Osteocyte (in vitro differentiated cells): ENCODE data around the gene SEMA6B. TPM values are rescaled to one million over a fixed set of nuclear protein-coding genes. Genes with fewer than 3 reads are reported as not detected.

Experiments
- DNase-seq: peaks from one replicate; pipeline ENCODE4 v3.0.0; 2021; ENCODE audit warnings: mixed read lengths; ENCODE audit not compliant: unreplicated experiment; ENCODE audit errors: extremely low spot score
- H3K27ac Mint-ChIP-seq: one replicate; pipeline ENCODE4 v1.8.0; 2021; ENCODE audit warnings: mild to moderate bottlenecking, mixed read lengths; ENCODE audit not compliant: unreplicated experiment
- H3K27me3 Mint-ChIP-seq: one replicate; pipeline ENCODE4 v1.8.0; 2021; ENCODE audit warnings: mixed read lengths; ENCODE audit not compliant: unreplicated experiment
- H3K36me3 Mint-ChIP-seq: one replicate; pipeline ENCODE4 v1.8.0; 2021; ENCODE audit warnings: mixed read lengths; ENCODE audit not compliant: unreplicated experiment
- H3K4me1 Mint-ChIP-seq: one replicate; pipeline ENCODE4 v1.8.0; 2021; ENCODE audit warnings: mixed read lengths; ENCODE audit not compliant: unreplicated experiment
- H3K4me3 Mint-ChIP-seq: one replicate; pipeline ENCODE4 v1.8.0; 2021; ENCODE audit warnings: mild to moderate bottlenecking, moderate library complexity, mixed read lengths; ENCODE audit not compliant: unreplicated experiment
- H3K9me3 Mint-ChIP-seq: one replicate; pipeline ENCODE4 v1.8.0; 2021; ENCODE audit warnings: mixed read lengths; ENCODE audit not compliant: unreplicated experiment
- CTCF ChIP-seq: fragments of 200-600 bp; sonication (generic); IDR thresholded peaks from 2 replicates; pipeline ENCODE4 v1.5.0; 2021; ENCODE audit warnings: antibody characterized with exemption, mild to moderate bottlenecking, moderate library complexity
- total RNA-seq: library from RNA; stranded (reverse); gene quantifications from 2 replicates; pipeline ENCODE4 v1.2.1, GENCODE V29; 2021

Gene SEMA6B
- total RNA-seq, 1 donor from 2014 or later: 6.2 TPM

GRCh38 chr19:4602915-4603314 lies 43.4 kb upstream of the SEMA6B start:
- Mint-ChIP-seq H3K27ac (no peak overlapping the region), H3K9me3 (no peaks in the 10 kb centered on the region), H3K4me1 (peaks cover 3% of the 10 kb centered on the region), H3K4me3 (no peak overlapping the region), H3K36me3 (no peaks in the 10 kb centered on the region), H3K27me3 (peaks cover 10% of the 10 kb centered on the region)
- TF ChIP-seq CTCF: no peak
- DNase-seq: no peak

DNA sequence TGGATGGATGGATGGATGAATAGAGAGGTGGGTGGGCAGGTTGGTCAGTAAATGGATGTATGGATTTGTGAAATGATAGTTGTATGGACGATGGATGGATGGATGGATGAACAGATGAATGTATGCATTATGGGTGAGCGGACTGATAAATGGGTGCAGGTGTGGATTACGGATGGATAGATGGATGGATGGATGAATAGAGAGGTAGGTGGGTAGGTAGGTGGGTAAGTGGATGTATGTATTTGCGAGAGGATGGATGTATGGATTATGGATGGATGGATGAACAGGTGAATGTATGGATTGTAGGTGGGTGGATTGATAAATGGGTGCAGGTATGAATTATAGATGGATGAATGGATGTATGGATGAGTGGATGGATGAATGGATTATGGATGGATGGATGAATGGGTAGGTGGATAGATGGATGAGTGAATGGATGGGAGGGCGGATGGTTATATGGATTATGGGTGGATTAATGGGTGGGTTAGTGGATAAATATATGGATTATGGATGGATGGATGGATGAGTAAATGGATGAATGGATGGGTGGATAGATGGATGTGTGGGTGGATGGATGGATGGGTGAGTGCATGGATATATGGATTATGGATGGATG lies 42.8 kb upstream of the SEMA6B start:
- no peak for TF ChIP-seq CTCF
- Mint-ChIP-seq H3K9me3 (no peaks in the 10 kb centered on the region), H3K27ac (no peak overlapping the region), H3K36me3 (no peaks in the 10 kb centered on the region), H3K4me1 (peaks cover 4% of the 10 kb centered on the region), H3K4me3 (no peak overlapping the region), H3K27me3 (peaks cover 12% of the 10 kb centered on the region)
- no peak for DNase-seq

- no peak overlapping the region for H3K27ac Mint-ChIP-seq
- H3K9me3 Mint-ChIP-seq: no peaks in the 10 kb centered on the region
- no peaks in the 10 kb centered on the region for H3K36me3 Mint-ChIP-seq
- no peak for DNase-seq
- H3K4me3 Mint-ChIP-seq: no peak overlapping the region
- peaks cover 15% of the 10 kb centered on the region for H3K27me3 Mint-ChIP-seq
- H3K4me1 Mint-ChIP-seq: peaks cover 5% of the 10 kb centered on the region
- TF ChIP-seq CTCF: no peak
Observed at GRCh38 chr19:4600893-4601292, 41.4 kb upstream of the SEMA6B start.

DNA sequence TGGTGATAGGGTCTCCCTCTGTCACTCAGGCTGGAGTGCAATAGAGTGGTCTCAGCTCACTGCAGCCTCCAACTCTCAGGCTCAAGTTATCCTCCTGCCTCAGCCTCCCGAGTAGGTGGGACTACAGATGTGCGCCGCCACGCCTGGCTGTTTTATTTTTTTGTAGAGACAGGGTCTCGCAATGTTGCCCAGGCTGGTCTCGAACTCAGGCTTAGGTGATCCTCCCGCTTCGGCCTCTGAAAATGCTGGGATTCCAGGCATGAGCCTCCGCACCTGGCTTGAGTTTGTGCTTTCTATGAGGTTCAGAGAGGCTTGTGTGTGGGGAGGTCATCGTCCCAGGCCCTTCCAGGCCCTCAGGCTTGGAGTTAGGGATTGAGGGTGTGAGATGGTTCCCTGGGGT lies 40.6 kb upstream of the SEMA6B start:
- H3K27ac Mint-ChIP-seq: no peak overlapping the region
- H3K36me3 Mint-ChIP-seq: no peaks in the 10 kb centered on the region
- TF ChIP-seq CTCF: no peak
- peaks cover 16% of the 10 kb centered on the region for H3K27me3 Mint-ChIP-seq
- H3K9me3 Mint-ChIP-seq: no peaks in the 10 kb centered on the region
- no peak overlapping the region for H3K4me3 Mint-ChIP-seq
- DNase-seq: no peak
- H3K4me1 Mint-ChIP-seq: peaks cover 5% of the 10 kb centered on the region

- no peaks in the 10 kb centered on the region for H3K36me3 Mint-ChIP-seq
- TF ChIP-seq CTCF: no peak
Observed at GRCh38 chr19:4598712-4599111, 39.2 kb upstream of the SEMA6B start.

More at GRCh38 chr19:4598712-4599111, 39.2 kb upstream of the SEMA6B start:
- no peak for DNase-seq
- Mint-ChIP-seq H3K27me3 (peaks cover 18% of the 10 kb centered on the region), H3K4me1 (peaks cover 5% of the 10 kb centered on the region), H3K27ac (no peak overlapping the region), H3K4me3 (no peak overlapping the region), H3K9me3 (no peaks in the 10 kb centered on the region)
